CD14-positive monocyte (primary cell): ENCODE data around the gene NTNG1. TPM values are rescaled to one million over a fixed set of nuclear protein-coding genes. Genes with fewer than 3 reads are reported as not detected.

Experiments used
- DNase-seq, 3 donors: peaks; one replicate each; pipeline ENCODE4 v3.0.0-alpha.2; 2011 to 2022
- H2AFZ ChIP-seq: 2 replicates; pipeline ENCODE4 v1.6.0; 2012; ENCODE audit warnings: mild to moderate bottlenecking, low read depth, low read length, inconsistent platforms; ENCODE audit not compliant: insufficient read depth, poor library complexity, severe bottlenecking
- H3K27ac ChIP-seq, 2 donors: 1 replicate in 1 of 2; 2 replicates in 1 of 2; pipeline ENCODE4 v1.5.1; 2012 to 2013; ENCODE audit warnings: low read length in 2 of 2, control low read depth in 1 of 2, inconsistent platforms in 1 of 2, low read depth in 1 of 2, mild to moderate bottlenecking in 1 of 2
- H3K27me3 ChIP-seq, 2 donors: one replicate each; pipeline versions ENCODE4 v1.6.0 to v1.6.1; 2011 to 2013; ENCODE audit warnings: low read length in 2 of 2; ENCODE audit not compliant: control insufficient read depth in 2 of 2, insufficient read depth in 2 of 2
- H3K36me3 ChIP-seq, 2 donors: replicated peaks in 1 of 2; 1 replicate in 1 of 2; 2 replicates in 1 of 2; pipeline versions ENCODE4 v1.5.1 to v1.6.1; 2012 to 2013; ENCODE audit warnings: low read length in 2 of 2, control low read depth in 1 of 2, inconsistent platforms in 1 of 2, mild to moderate bottlenecking in 1 of 2; ENCODE audit not compliant: insufficient read depth in 2 of 2, control insufficient read depth in 1 of 2
- H3K4me1 ChIP-seq, 2 donors: 1 replicate in 1 of 2; 2 replicates in 1 of 2; pipeline versions ENCODE4 v1.5.1 to v1.6.1; 2012 to 2013; ENCODE audit warnings: low read length in 2 of 2, control low read depth in 1 of 2, inconsistent platforms in 1 of 2, mild to moderate bottlenecking in 1 of 2, moderate library complexity in 1 of 2; ENCODE audit not compliant: insufficient read depth in 2 of 2, control insufficient read depth in 1 of 2
- H3K4me2 ChIP-seq: replicated peaks from 2 replicates; pipeline ENCODE3; 2012; ENCODE audit warnings: low read length, moderate library complexity, mild to moderate bottlenecking; ENCODE audit not compliant: poor library complexity, severe bottlenecking; ENCODE audit errors: extremely low read depth
- H3K4me3 ChIP-seq, 3 experiments: fragments of 200-600 bp in 1 of 3; sonication (generic) in 1 of 3; replicated peaks in 1 of 3; 1 replicate in 2 of 3; 2 replicates in 1 of 3; pipeline ENCODE4 v1.5.1; 2011 to 2013; ENCODE audit warnings: low read length in 3 of 3, mild to moderate bottlenecking in 3 of 3, control low read depth in 2 of 3, low read depth in 2 of 3, inconsistent platforms in 1 of 3, moderate library complexity in 1 of 3
- H3K79me2 ChIP-seq: 2 replicates; pipeline ENCODE4 v1.6.0; 2012; ENCODE audit warnings: mild to moderate bottlenecking, control low read depth, inconsistent platforms, low read length, moderate library complexity; ENCODE audit not compliant: insufficient read depth
- H3K9ac ChIP-seq: 2 replicates; pipeline ENCODE4 v1.6.0; 2017; ENCODE audit warnings: low read length, mild to moderate bottlenecking; ENCODE audit not compliant: insufficient read depth, poor library complexity, severe bottlenecking
- H3K9me3 ChIP-seq, 2 donors: replicated peaks in 1 of 2; 1 replicate in 1 of 2; 2 replicates in 1 of 2; pipeline versions ENCODE4 v1.5.1 to v1.6.1; 2012 to 2013; ENCODE audit warnings: low read length in 2 of 2, control low read depth in 1 of 2; ENCODE audit not compliant: control insufficient read depth in 1 of 2, insufficient read depth in 1 of 2
- H4K20me1 ChIP-seq: 2 replicates; pipeline ENCODE4 v1.6.0; 2012; ENCODE audit warnings: mild to moderate bottlenecking, low read length, control low read depth, moderate library complexity; ENCODE audit not compliant: insufficient read depth
- H3K27ac Mint-ChIP-seq, 7 donors: one replicate each; pipeline ENCODE4 v1.8.0; 2020; ENCODE audit warnings: mild to moderate bottlenecking in 7 of 7, mixed read lengths in 7 of 7, moderate library complexity in 6 of 7, inconsistent platforms in 2 of 7
- H3K27me3 Mint-ChIP-seq, 3 donors: one replicate each; pipeline ENCODE4 v1.8.0; 2021 to 2022; ENCODE audit warnings: low read depth in 3 of 3, mild to moderate bottlenecking in 3 of 3, mixed read lengths in 3 of 3, moderate library complexity in 3 of 3, inconsistent platforms in 1 of 3
- H3K36me3 Mint-ChIP-seq, 2 donors: one replicate each; pipeline ENCODE4 v1.8.0; 2020; ENCODE audit warnings: mixed read lengths in 2 of 2, inconsistent platforms in 1 of 2, mild to moderate bottlenecking in 1 of 2
- H3K4me1 Mint-ChIP-seq: one replicate; pipeline ENCODE4 v1.8.0; 2020; ENCODE audit warnings: mild to moderate bottlenecking, mixed read lengths
- H3K4me3 Mint-ChIP-seq, 2 donors: one replicate each; pipeline ENCODE4 v1.8.0; 2020; ENCODE audit warnings: mild to moderate bottlenecking in 2 of 2, mixed read lengths in 2 of 2, moderate library complexity in 1 of 2
- H3K9me3 Mint-ChIP-seq, 7 donors: one replicate each; pipeline ENCODE4 v1.8.0; 2020 to 2022; ENCODE audit warnings: mixed read lengths in 7 of 7, mild to moderate bottlenecking in 6 of 7, moderate library complexity in 6 of 7, inconsistent platforms in 2 of 7
- WGBS: methylation state at CpG from one replicate; pipeline ENCODE4 v1.1.5; 2013; ENCODE audit warnings: missing lambda C conversion rate; ENCODE audit not compliant: insufficient coverage; 5-methylcytosine and 5-hydroxymethylcytosine counted together
- intact Hi-C, 2 donors: fragments of 100-400 bp; cut with micrococcal nuclease; formaldehyde crosslinking; loops; one replicate each; pipeline versions ENCODE4 v1.15.0 to v1.15.1; 2023
- polyA plus RNA-seq, 3 donors: library from polyadenylated mRNA; depleted of rRNA in 1 of 3; unstranded in 2 of 3; stranded (reverse) in 1 of 3; fragments of 300-500 nt in 2 of 3; fragments of >200 nt in 1 of 3; fragmentation: Illumina TruSeq in 2 of 3; gene quantifications; 1 replicate in 2 of 3; 2 replicates in 1 of 3; pipeline ENCODE4 v1.2.3, GENCODE V29; 2012 to 2021
- TF ChIP-seq, protein P1 (sequence below): fragments of 200-600 bp; IDR thresholded peaks from one replicate; pipeline ENCODE4 v1.8.0; 2022; ENCODE audit warnings: antibody characterized with exemption, mild to moderate bottlenecking

NTNG1 gene
- polyA plus RNA-seq, 3 donors = not detected

DNA sequence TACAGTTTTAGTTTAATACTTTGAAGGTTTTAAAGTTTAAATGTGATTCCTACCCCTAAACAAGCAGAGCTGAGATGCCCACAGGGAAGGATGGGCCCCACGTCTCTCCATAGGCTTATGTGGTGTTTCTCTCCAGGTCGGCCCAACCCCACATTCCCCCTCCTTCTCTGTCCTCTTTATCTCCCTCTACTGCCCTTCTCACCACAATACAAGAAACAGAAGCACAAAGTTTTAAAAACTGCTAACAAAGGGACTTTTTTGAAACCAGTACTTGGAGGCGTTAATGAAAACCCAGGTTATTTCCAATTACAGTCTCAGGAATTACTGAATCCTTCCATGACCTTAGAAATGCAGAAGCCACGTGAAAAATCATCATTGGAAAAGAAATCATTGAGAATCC is 324.0 kb downstream of the NTNG1 start:
- 94% methylated on average over 4 of the region's 4 CpGs for WGBS
- Histone ChIP-seq H4K20me1 (no peaks in the 10 kb centered on the region), H3K79me2 (no peaks in the 10 kb centered on the region), H3K4me2 (no peak overlapping the region), H3K9me3 (no peaks in the 10 kb centered on the region), H3K4me3 (no peak overlapping the region), H2AFZ (no peak overlapping the region), H3K36me3 (no peaks in the 10 kb centered on the region), H3K9ac (no peak overlapping the region), H3K4me1 (no peaks in the 10 kb centered on the region), H3K27ac (no peak overlapping the region), H3K27me3 (peaks cover 0 to 6% of the 10 kb centered on the region in 2 donors)
- Mint-ChIP-seq H3K27ac (no peak overlapping the region), H3K4me3 (no peak overlapping the region), H3K9me3 (peaks cover 0 to 2% (median 0%) of the 10 kb centered on the region in 7 donors), H3K27me3 (peaks cover 0 to 5% (median 1%) of the 10 kb centered on the region in 3 donors), H3K36me3 (no peaks in the 10 kb centered on the region), H3K4me1 (no peaks in the 10 kb centered on the region)
- TF ChIP-seq, protein P1, sequence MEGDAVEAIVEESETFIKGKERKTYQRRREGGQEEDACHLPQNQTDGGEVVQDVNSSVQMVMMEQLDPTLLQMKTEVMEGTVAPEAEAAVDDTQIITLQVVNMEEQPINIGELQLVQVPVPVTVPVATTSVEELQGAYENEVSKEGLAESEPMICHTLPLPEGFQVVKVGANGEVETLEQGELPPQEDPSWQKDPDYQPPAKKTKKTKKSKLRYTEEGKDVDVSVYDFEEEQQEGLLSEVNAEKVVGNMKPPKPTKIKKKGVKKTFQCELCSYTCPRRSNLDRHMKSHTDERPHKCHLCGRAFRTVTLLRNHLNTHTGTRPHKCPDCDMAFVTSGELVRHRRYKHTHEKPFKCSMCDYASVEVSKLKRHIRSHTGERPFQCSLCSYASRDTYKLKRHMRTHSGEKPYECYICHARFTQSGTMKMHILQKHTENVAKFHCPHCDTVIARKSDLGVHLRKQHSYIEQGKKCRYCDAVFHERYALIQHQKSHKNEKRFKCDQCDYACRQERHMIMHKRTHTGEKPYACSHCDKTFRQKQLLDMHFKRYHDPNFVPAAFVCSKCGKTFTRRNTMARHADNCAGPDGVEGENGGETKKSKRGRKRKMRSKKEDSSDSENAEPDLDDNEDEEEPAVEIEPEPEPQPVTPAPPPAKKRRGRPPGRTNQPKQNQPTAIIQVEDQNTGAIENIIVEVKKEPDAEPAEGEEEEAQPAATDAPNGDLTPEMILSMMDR = no peak
- intact Hi-C loops = no loop called here
- no peak for DNase-seq

DNA sequence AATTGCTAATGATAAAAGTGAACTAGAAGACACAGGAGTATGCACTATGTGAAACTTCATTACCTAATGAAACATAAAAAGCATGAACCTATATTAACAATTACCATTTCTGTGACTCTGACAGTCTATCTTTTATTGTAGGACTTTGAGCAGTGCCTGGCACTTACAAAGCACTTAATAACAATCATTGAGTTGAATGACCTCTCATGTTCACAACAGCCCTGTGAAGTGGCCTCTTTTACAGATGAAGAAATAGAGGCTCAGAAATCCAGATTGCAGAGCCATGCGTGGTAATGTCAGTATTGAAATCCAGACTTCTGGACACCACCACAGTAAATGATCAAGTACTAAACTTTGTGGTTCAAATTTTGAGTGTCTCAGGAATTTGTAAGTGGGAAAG is 326.4 kb downstream of the NTNG1 start:
- Histone ChIP-seq H3K9ac (no peak overlapping the region), H3K36me3 (no peaks in the 10 kb centered on the region), H3K27ac (no peak overlapping the region), H3K4me2 (no peak overlapping the region), H4K20me1 (no peaks in the 10 kb centered on the region), H3K79me2 (no peaks in the 10 kb centered on the region), H3K27me3 (peaks cover 0 to 6% of the 10 kb centered on the region in 2 donors), H3K4me3 (no peak overlapping the region), H2AFZ (no peak overlapping the region), H3K4me1 (no peaks in the 10 kb centered on the region), H3K9me3 (no peaks in the 10 kb centered on the region)
- no peak for DNase-seq
- no CpG with 5 or more reads among the region's 1 CpG for WGBS
- intact Hi-C loops = no loop called here
- TF ChIP-seq, protein P1 = no peak
- peaks cover 0 to 3% (median 2%) of the 10 kb centered on the region in 3 donors for H3K27me3 Mint-ChIP-seq
- H3K4me3 Mint-ChIP-seq = no peak overlapping the region
- H3K27ac Mint-ChIP-seq = no peak overlapping the region
- peaks cover 0 to 2% (median 0%) of the 10 kb centered on the region in 7 donors for H3K9me3 Mint-ChIP-seq
- no peaks in the 10 kb centered on the region for H3K36me3 Mint-ChIP-seq
- H3K4me1 Mint-ChIP-seq = no peaks in the 10 kb centered on the region
